Medulla oblongata (tissue), 1 donor: ENCODE data around the gene ACOX1.

Experiments
- DNase-seq: peaks from one replicate; pipeline ENCODE4 v3.0.0-alpha.2; 2015; ENCODE audit errors: extremely low spot score

ACOX1 gene

DNA sequence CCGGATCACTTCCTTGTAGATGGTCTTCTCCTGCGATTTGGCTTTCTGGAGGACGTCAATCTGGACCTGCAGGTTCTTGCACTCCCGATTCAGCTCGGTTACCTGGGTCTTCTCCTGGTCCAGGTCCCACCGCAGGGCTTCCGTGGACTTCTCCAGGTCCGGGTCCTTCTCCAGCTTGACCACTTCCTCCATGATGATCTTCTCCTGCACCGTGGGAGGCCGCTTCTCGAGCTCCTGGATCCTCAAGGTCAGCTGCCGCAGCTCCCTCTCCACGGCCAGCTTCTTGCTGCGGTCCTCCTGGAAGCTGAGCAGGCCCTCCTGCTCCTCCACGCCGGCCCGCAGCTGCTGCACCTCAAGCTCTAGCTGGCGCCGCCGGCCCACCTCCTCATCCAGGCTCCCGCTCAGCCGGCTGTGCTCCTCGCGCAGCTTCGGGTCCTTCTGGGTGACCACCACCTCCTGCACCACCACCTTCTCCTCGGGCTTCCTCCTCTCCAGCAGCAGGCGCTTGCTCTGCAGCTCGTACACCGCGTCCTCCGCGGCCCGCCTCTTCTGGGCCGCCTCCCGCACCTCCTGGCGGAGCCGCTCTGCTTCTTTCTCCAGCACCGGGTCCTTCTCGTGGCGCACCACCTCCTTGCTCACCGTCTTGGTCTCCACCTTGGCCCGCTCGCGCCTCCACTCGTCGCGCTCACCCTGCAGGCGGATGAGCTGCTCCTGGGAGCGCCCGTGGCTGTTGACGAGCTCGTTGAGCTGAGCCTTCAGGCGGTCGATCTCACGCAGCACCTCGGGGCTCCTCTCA is 29.9 kb upstream of the ACOX1 start:
- DNase-seq = no peak

- no peak for DNase-seq
Observed at GRCh38 chr17:76008208-76008607, 29.2 kb upstream of the ACOX1 start.

- no peak for DNase-seq
Observed at GRCh38 chr17:76007850-76008165, 28.8 kb upstream of the ACOX1 start.

- DNase-seq = no peak
Observed at GRCh38 chr17:76007131-76007849, 28.3 kb upstream of the ACOX1 start.

- peak; percentile 85 for DNase-seq
Observed at GRCh38 chr17:76005263-76006149, 26.5 kb upstream of the ACOX1 start.

DNA sequence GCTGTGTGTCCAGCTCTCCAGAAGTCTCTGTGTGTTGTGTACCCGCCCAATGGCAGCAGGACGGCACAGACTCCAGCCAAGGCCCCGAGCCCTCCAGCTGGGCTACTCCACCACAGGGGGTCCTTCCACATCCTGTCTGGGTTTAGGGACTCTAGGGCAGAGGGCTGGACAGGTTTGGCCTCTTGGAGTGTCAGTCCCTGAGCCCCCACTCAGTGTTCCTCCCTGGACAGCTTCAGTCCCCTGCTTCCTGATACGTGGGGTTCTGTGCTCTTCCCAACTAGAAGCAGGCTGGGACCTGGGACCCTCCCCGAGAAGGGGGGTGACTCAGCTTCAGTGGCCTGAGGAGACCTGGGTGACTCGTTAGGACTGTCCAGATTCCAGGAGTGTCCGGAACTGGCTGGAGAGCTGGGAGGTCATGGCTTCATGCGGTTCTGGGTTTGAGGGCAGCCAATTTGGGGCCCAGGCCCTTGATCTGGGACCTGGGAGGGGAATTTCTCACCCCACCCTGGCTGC is 25.8 kb upstream of the ACOX1 start:
- DNase-seq = no peak

DNA sequence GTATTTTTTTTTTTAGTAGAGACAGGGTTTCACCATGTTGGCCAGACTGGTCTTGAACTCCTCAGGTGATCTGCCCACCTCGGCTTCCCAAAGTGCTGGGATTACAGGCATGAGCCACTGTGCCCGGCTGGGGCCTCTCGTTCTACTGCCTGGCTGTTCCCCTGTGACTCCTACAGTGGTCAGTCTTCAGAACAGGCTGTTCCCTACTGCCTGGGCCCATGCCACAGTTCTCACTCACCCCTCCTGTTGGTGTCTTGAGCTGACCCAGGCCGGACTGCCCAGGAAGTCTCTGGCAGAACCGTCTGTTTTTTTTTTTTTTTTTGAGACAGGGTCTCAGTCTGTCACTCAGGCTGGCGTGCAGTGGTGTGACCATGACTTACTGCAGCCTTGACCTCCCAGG is 24.9 kb upstream of the ACOX1 start:
- no peak for DNase-seq

- DNase-seq = no peak
Observed at GRCh38 chr17:76002100-76002499, 23.1 kb upstream of the ACOX1 start.

GRCh38 chr17:76000755-76001521 is 22.0 kb upstream of the ACOX1 start, which contains the start of gene CDK3:
Gene CDK3, plus strand, starts transcription at chr17:76000855. Its CDS starts 571 bp downstream, at chr17:76001426.
- DNase-seq = no peak

DNA sequence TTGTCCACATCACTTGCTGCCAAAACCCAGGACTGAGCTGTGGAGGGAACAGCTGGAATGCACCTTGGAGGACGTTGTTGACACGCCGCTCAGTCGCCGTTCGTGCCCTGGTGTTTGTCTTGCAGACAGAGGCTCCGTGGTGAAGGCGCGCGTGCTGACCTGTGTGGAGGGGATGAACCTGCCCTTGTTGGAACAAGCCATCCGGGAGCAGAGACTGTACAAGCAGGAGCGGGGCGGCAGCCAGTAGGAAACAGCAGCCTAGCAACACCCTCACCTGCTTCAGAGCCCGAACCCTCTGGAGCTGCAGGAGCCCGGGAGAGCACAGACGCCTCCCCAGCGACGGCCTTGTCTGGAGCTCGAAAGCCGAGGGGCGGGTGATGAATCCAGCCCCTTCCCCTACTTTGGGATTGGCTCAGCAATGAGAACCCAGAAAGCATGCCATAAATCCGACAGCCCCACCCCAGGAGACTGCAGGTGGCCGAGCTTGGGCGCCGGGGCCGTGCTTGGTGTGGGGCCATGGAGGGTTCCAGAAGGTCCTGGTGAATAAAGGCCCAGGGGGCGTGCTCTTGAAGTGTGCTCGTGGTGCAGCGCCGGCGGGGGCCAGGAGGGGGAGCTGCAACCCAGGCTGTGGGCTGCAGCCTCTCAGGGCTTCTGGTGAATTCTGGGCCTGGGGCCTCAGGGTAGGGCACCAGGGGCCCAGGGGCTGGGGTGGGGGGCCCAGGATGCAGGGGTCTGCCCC is 21.2 kb upstream of the ACOX1 start:
- DNase-seq = no peak

DNA sequence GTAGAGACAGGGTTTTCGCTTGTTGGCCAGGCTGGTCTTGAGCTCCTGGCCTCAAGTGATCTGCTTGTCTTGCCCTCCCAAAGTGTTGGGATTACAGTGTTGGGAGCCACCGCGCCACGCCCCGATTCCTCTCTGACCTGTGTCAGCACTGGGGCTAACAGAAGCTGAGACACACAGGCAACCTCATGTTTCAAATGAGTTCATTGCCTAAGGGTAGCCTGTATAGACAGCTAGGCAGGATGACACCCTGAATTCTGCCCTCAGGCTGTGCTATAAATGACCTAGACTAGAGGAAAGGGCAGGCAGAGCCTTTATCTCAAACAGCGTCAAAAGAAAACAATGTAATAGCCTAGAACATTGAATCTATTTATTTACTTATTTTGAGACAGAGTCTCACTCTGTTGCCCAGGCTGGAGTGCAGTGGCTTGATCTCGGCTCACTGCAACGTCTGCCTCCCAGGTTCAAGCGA is 19.4 kb upstream of the ACOX1 start:
- no peak for DNase-seq

DNA sequence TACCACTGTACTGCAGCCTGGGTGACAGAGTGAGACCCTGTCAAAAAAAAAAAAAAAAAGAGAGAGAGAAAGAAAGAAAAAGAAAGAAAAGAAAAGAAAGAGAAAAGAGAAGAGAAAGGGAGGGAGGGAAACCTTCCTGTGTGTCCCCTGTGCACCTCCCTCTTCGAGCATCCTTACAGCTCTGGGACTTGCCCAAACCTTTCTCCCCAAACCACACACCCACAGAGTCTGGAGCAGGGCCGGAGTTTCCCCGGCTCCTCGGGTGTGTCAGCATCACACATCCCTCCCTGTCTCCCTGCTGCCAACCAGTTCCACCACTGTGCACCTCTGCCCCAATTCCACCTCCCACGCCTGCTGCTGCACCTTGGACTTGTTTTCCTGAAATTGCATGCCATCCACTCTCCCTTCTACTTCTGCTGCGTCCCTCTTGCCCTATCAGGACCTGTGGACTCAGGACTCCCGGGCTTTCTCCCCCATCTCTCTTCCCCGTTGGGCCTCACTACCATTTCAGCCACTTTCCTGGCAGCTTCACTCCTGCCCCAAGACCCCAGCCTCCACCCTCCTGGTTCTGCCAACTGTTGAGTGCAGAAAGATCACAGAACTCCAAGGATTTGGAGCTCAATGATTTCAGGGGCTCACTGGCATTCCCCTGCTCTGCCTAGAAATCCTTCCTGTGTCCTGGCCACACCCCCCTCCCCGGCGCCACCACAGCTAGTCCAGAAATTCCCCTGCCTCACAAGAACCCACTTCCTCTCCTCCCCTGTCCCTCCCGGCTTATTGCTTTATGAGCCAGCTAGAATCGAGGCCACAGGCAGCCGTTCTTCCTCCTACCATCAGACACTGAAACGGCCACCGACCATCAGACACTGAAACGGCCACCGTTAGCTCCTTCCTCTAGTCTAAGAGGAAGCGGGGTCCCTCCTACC is 18.0 kb upstream of the ACOX1 start:
- peak; percentile 48 for DNase-seq

DNA sequence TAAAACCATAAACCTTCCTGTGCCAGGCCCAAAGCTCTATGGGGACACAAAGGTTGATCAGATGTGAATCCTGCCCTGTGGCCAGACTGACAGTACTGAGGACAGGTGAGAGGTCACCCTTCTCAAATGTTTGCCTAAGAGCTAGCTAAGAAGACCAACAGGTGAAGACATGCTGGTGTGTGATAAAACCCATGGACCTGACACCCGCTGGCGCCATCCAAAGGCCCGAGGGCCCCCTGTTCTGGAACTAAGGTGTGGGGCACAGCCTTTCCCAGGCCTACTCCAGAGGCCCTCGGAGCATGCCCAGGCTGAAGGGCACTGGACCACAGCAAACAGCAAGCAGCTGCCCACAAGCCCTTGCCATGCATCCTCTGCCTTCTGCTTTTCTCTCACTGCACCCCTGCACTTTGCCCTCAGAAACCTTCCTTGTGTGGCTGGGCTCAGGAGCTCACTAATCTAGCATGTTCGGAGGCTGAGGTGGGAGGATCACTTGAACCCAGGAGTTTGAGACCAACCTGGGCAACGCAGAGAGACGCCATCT is 16.5 kb upstream of the ACOX1 start:
- DNase-seq = no peak

GRCh38 chr17:75994802-75995370 is 15.9 kb upstream of the ACOX1 start:
- DNase-seq = no peak

DNA sequence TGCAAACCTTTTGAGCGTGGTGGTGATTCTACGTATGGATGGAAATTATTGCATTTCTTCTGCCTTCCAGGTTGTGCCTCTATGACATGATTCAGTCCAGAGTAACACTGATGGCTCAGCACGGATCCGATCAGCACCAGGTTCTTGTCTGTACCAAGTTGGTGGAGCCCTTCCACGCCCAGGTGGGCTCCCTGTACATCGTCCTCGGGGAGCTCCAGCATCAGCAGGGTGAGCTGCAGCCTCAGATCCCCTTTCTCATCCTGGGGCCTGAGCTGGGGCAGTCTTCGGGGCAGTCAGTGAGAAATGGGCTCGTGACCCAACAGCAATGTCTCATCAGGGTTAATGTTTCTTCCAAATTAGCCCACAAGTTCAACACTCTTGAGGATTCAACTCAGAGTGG is 12.4 kb upstream of the ACOX1 start:
- DNase-seq = no peak

DNA sequence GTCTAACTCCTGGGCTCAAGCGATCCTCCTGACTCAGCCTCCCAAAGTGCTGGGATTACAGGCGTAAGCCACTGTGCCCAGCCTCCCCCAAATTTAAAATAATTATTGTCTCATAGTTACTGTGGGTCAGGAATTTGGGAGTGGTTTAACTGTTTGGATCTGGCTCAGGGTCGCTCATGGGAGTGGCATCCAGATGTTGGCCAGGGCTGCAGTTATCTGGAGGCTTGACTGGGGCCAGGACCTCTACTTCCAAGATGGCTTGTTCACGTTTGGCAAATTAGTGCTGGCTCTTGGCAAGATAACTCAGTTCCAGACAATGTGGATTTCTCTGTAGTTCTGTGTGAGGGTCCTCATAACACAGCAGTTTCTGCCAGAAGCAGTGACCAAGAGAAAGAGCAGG is 8.1 kb upstream of the ACOX1 start:
- no peak for DNase-seq

GRCh38 chr17:75985986-75986385 is 7.0 kb upstream of the ACOX1 start:
- no peak for DNase-seq

- DNase-seq = no peak
Observed at GRCh38 chr17:75983501-75984181, 4.7 kb upstream of the ACOX1 start.
